ENCODE data around the gene MAGEB1. TPM values are rescaled to one million over a fixed set of nuclear protein-coding genes. Genes with fewer than 3 reads are reported as not detected.

Gene MAGEB1
- polyA plus RNA-seq (2013): 0.05 TPM in 1 of 2 replicates, not detected in the other

GRCh38 chrX:30246769-30247489 lies at the start of gene MAGEB1:
TSS of gene MAGEB1 (plus strand) at chrX:30247146. CDS start at chrX:30250494, 3,348 bp downstream.
- no peak within 1 kb of the TSS for H4K8ac ChIP-seq (ENCODE audit: low read depth, low read length)
- no peak within 1 kb of the TSS for H3K14ac ChIP-seq (ENCODE audit: low read length)
- DNase-seq: no peak
- no peak within 1 kb of the TSS for H3K9ac ChIP-seq (ENCODE audit: low read length)
- no CpG with 5 or more reads among the region's 38 CpGs for WGBS (ENCODE audit: extremely low coverage, insufficient coverage, insufficient read length)
- no peaks in the 10 kb centered on the region for H3K79me2 ChIP-seq (ENCODE audit: control insufficient read depth, insufficient read depth, low read length, poor library complexity)
- no peaks in the 10 kb centered on the region for H3K9me3 ChIP-seq (ENCODE audit: insufficient read depth, low read depth, low read length)
- no peak within 1 kb of the TSS for H4K12ac ChIP-seq (ENCODE audit: low read depth, low read length)
- H2BK120ac ChIP-seq (ENCODE audit: insufficient read depth, low read length, poor library complexity): no peak within 1 kb of the TSS
- no peak within 1 kb of the TSS for H2AFZ ChIP-seq (ENCODE audit: insufficient read depth, low read length, poor library complexity)
- no peak within 1 kb of the TSS for H3K23ac ChIP-seq (ENCODE audit: low read length)
- H3K4me2 ChIP-seq (ENCODE audit: low read length): no peak within 1 kb of the TSS
- H3K36me3 ChIP-seq (ENCODE audit: control insufficient read depth in 1 of 2, insufficient read depth in 2 of 2, low read length in 2 of 2): no peaks in the 10 kb centered on the region
- H3K18ac ChIP-seq (ENCODE audit: low read length): no peak within 1 kb of the TSS
- H3K4ac ChIP-seq (ENCODE audit: low read depth, low read length): no peak within 1 kb of the TSS
- H3K79me1 ChIP-seq (ENCODE audit: low read length): no peaks in the 10 kb centered on the region
- no peak within 1 kb of the TSS for H3K27ac ChIP-seq (ENCODE audit: low read depth, low read length)
- no peak within 1 kb of the TSS for H2AK5ac ChIP-seq (ENCODE audit: low read length)
- H3K4me3 ChIP-seq (ENCODE audit: low read depth, low read length): no peak within 1 kb of the TSS
- no peak within 1 kb of the TSS for H2BK12ac ChIP-seq (ENCODE audit: low read length)
- H2BK5ac ChIP-seq (ENCODE audit: low read depth, low read length, poor library complexity): no peak within 1 kb of the TSS
- no peaks in the 10 kb centered on the region for H3K4me1 ChIP-seq (ENCODE audit: control insufficient read depth in 1 of 2, insufficient read depth in 2 of 2, low read length in 2 of 2)
- H3K27me3 ChIP-seq (ENCODE audit: insufficient read depth, low read length): no peaks in the 10 kb centered on the region
- H4K91ac ChIP-seq (ENCODE audit: low read depth, low read length): no peak within 1 kb of the TSS

GRCh38 chrX:30212172-30212571 lies 34.8 kb upstream of the MAGEB1 start:
- Histone ChIP-seq H4K8ac (ENCODE audit: low read depth, low read length) (no peak overlapping the region), H2BK12ac (ENCODE audit: low read length) (no peak overlapping the region), H3K27ac (ENCODE audit: low read depth, low read length) (no peak overlapping the region), H2AFZ (ENCODE audit: insufficient read depth, low read length, poor library complexity) (no peak overlapping the region), H3K14ac (ENCODE audit: low read length) (no peak overlapping the region), H3K9ac (ENCODE audit: low read length) (no peak overlapping the region), H4K91ac (ENCODE audit: low read depth, low read length) (no peak overlapping the region), H3K79me2 (ENCODE audit: control insufficient read depth, insufficient read depth, low read length, poor library complexity) (no peaks in the 10 kb centered on the region), H3K18ac (ENCODE audit: low read length) (no peak overlapping the region), H2AK5ac (ENCODE audit: low read length) (no peak overlapping the region), H2BK5ac (ENCODE audit: low read depth, low read length, poor library complexity) (no peak overlapping the region), H3K23ac (ENCODE audit: low read length) (no peak overlapping the region), H3K36me3 (ENCODE audit: control insufficient read depth in 1 of 2, insufficient read depth in 2 of 2, low read length in 2 of 2) (no peaks in the 10 kb centered on the region), H3K4ac (ENCODE audit: low read depth, low read length) (no peak overlapping the region), H4K12ac (ENCODE audit: low read depth, low read length) (no peak overlapping the region), H3K27me3 (ENCODE audit: insufficient read depth, low read length) (no peaks in the 10 kb centered on the region), H3K79me1 (ENCODE audit: low read length) (no peaks in the 10 kb centered on the region), H3K9me3 (ENCODE audit: insufficient read depth, low read depth, low read length) (no peaks in the 10 kb centered on the region), H3K4me2 (ENCODE audit: low read length) (no peak overlapping the region), H2BK120ac (ENCODE audit: insufficient read depth, low read length, poor library complexity) (no peak overlapping the region), H3K4me3 (ENCODE audit: low read depth, low read length) (no peak overlapping the region), H3K4me1 (ENCODE audit: control insufficient read depth in 1 of 2, insufficient read depth in 2 of 2, low read length in 2 of 2) (no peaks in the 10 kb centered on the region)
- WGBS (ENCODE audit: extremely low coverage, insufficient coverage, insufficient read length): no CpG with 5 or more reads among the region's 2 CpGs
- no peak for DNase-seq

- H4K8ac ChIP-seq (ENCODE audit: low read depth, low read length): no peak within 1 kb of the TSS
- WGBS (ENCODE audit: extremely low coverage, insufficient coverage, insufficient read length): no CpG with 5 or more reads among the region's 29 CpGs
- H3K27me3 ChIP-seq (ENCODE audit: insufficient read depth, low read length): no peaks in the 10 kb centered on the region
- H3K79me1 ChIP-seq (ENCODE audit: low read length): no peaks in the 10 kb centered on the region
- H2BK120ac ChIP-seq (ENCODE audit: insufficient read depth, low read length, poor library complexity): no peak within 1 kb of the TSS
- no peaks in the 10 kb centered on the region for H3K9me3 ChIP-seq (ENCODE audit: insufficient read depth, low read depth, low read length)
- no peak for DNase-seq
- H3K79me2 ChIP-seq (ENCODE audit: control insufficient read depth, insufficient read depth, low read length, poor library complexity): no peaks in the 10 kb centered on the region
- H3K9ac ChIP-seq (ENCODE audit: low read length): no peak within 1 kb of the TSS
- H3K14ac ChIP-seq (ENCODE audit: low read length): no peak within 1 kb of the TSS
- no peak within 1 kb of the TSS for H3K4me3 ChIP-seq (ENCODE audit: low read depth, low read length)
- no peak within 1 kb of the TSS for H3K27ac ChIP-seq (ENCODE audit: low read depth, low read length)
- no peak within 1 kb of the TSS for H2AFZ ChIP-seq (ENCODE audit: insufficient read depth, low read length, poor library complexity)
- H3K4me1 ChIP-seq (ENCODE audit: control insufficient read depth in 1 of 2, insufficient read depth in 2 of 2, low read length in 2 of 2): no peaks in the 10 kb centered on the region
- H3K4ac ChIP-seq (ENCODE audit: low read depth, low read length): no peak within 1 kb of the TSS
- H4K91ac ChIP-seq (ENCODE audit: low read depth, low read length): no peak within 1 kb of the TSS
- no peak within 1 kb of the TSS for H3K23ac ChIP-seq (ENCODE audit: low read length)
- no peaks in the 10 kb centered on the region for H3K36me3 ChIP-seq (ENCODE audit: control insufficient read depth in 1 of 2, insufficient read depth in 2 of 2, low read length in 2 of 2)
- H2AK5ac ChIP-seq (ENCODE audit: low read length): no peak within 1 kb of the TSS
- H4K12ac ChIP-seq (ENCODE audit: low read depth, low read length): no peak within 1 kb of the TSS
- H3K18ac ChIP-seq (ENCODE audit: low read length): no peak within 1 kb of the TSS
- no peak within 1 kb of the TSS for H3K4me2 ChIP-seq (ENCODE audit: low read length)
- H2BK12ac ChIP-seq (ENCODE audit: low read length): no peak within 1 kb of the TSS
- H2BK5ac ChIP-seq (ENCODE audit: low read depth, low read length, poor library complexity): no peak within 1 kb of the TSS
Observed at GRCh38 chrX:30215357-30215843, 31.5 kb upstream of the MAGEB1 start, which contains the start of gene MAGEB2. TSS of gene MAGEB2 (plus strand) at chrX:30215563. CDS start at chrX:30218581, 3,018 bp downstream.

DNA sequence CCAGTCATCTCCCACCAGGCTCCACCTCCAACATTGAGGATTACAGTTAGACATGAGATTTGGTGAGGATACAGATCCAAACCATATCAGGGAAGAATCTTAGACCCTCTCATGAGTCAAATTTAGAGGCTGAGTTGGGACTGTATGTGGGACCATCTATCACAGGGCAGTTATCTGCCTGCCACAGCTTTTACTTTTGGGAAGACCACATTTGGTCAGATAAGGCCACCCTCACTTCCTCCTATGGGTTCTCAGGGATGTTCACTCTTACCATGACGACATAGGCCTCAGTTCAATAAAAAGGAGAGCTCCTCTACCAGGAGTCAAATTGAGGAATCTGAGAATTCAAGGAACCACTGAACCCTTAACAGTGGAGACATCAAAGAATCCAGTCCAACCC lies 29.5 kb upstream of the MAGEB1 start:
- no peak overlapping the region for H4K91ac ChIP-seq (ENCODE audit: low read depth, low read length)
- H3K23ac ChIP-seq (ENCODE audit: low read length): no peak overlapping the region
- H3K27me3 ChIP-seq (ENCODE audit: insufficient read depth, low read length): no peaks in the 10 kb centered on the region
- DNase-seq: no peak
- H2BK120ac ChIP-seq (ENCODE audit: insufficient read depth, low read length, poor library complexity): no peak overlapping the region
- H3K9me3 ChIP-seq (ENCODE audit: insufficient read depth, low read depth, low read length): no peaks in the 10 kb centered on the region
- no peak overlapping the region for H3K9ac ChIP-seq (ENCODE audit: low read length)
- H3K27ac ChIP-seq (ENCODE audit: low read depth, low read length): no peak overlapping the region
- no peak overlapping the region for H4K12ac ChIP-seq (ENCODE audit: low read depth, low read length)
- no peaks in the 10 kb centered on the region for H3K79me1 ChIP-seq (ENCODE audit: low read length)
- H2BK5ac ChIP-seq (ENCODE audit: low read depth, low read length, poor library complexity): no peak overlapping the region
- H2BK12ac ChIP-seq (ENCODE audit: low read length): no peak overlapping the region
- no peak overlapping the region for H3K18ac ChIP-seq (ENCODE audit: low read length)
- no CpG with 5 or more reads among the region's 1 CpG for WGBS (ENCODE audit: extremely low coverage, insufficient coverage, insufficient read length)
- no peaks in the 10 kb centered on the region for H3K36me3 ChIP-seq (ENCODE audit: control insufficient read depth in 1 of 2, insufficient read depth in 2 of 2, low read length in 2 of 2)
- no peak overlapping the region for H3K4me2 ChIP-seq (ENCODE audit: low read length)
- H3K79me2 ChIP-seq (ENCODE audit: control insufficient read depth, insufficient read depth, low read length, poor library complexity): no peaks in the 10 kb centered on the region
- no peak overlapping the region for H3K4ac ChIP-seq (ENCODE audit: low read depth, low read length)
- no peak overlapping the region for H2AK5ac ChIP-seq (ENCODE audit: low read length)
- H3K4me1 ChIP-seq (ENCODE audit: control insufficient read depth in 1 of 2, insufficient read depth in 2 of 2, low read length in 2 of 2): no peaks in the 10 kb centered on the region
- H2AFZ ChIP-seq (ENCODE audit: insufficient read depth, low read length, poor library complexity): no peak overlapping the region
- H3K4me3 ChIP-seq (ENCODE audit: low read depth, low read length): no peak overlapping the region
- no peak overlapping the region for H4K8ac ChIP-seq (ENCODE audit: low read depth, low read length)
- H3K14ac ChIP-seq (ENCODE audit: low read length): no peak overlapping the region

All from trophoblast cell (in vitro differentiated cells and primary cell).